Measurements from ENCODE around the gene PLK3. TPM values are rescaled to one million over a fixed set of nuclear protein-coding genes. Genes with fewer than 3 reads are reported as not detected.
"Not testable (repeated sequence)": the region's sequence is repeated elsewhere in the genome, so short reads cannot be mapped to it uniquely, and the experiment has no call there.

The PLK3 gene
- total RNA-seq, 4 donors from 2014 or later: 12.4 to 87.2 (median 16.3) TPM

- Histone ChIP-seq H3K27me3 (no peaks in the 10 kb centered on the region), H3K9me3 (no peaks in the 10 kb centered on the region), H3K4me1 (peaks cover 3 to 23% (median 12%) of the 10 kb centered on the region in 4 donors), H3K36me3 (no peaks in the 10 kb centered on the region), H3K27ac (no peak overlapping the region), H3K4me3 (no peak overlapping the region)
- no peak for TF ChIP-seq POLR2A (IDR thresholded peaks at IDR 0.05)
- no peak for TF ChIP-seq EP300 (IDR thresholded peaks at IDR 0.05; ENCODE audit: low read depth)
- TF ChIP-seq POLR2AphosphoS5 (IDR thresholded peaks at IDR 0.05): no peak
- no peak for TF ChIP-seq CTCF (IDR thresholded peaks at IDR 0.05)
- intact Hi-C loops (cut with DNase I; ENCODE audit: low total_unique reads): no loop called here
- 86% methylated on average over 6 of the region's 6 CpGs; no CpG with 5 or more reads in 1 of the 2 donors for WGBS, 2 donors (ENCODE audit: low coverage in 1 of 2)
- no peak for DNase-seq
- in situ Hi-C loops (cut with MboI; ENCODE audit: low pct_ligation_motif_present in 1 of 4, low pct_unique_long_range_greater_than_20kb in 1 of 4, low sequenced_read_pairs in 3 of 4): no loop called here
Measured at GRCh38 chr1:44822131-44822701, 22.0 kb downstream of the PLK3 start.

- Histone ChIP-seq H3K27ac (no peak overlapping the region), H3K4me1 (peaks cover 3 to 23% (median 12%) of the 10 kb centered on the region in 4 donors), H3K27me3 (no peaks in the 10 kb centered on the region), H3K9me3 (no peaks in the 10 kb centered on the region), H3K36me3 (no peaks in the 10 kb centered on the region), H3K4me3 (no peak overlapping the region)
- peak; percentile 13 for DNase-seq
- in situ Hi-C loops (cut with MboI; ENCODE audit: low pct_ligation_motif_present in 1 of 4, low pct_unique_long_range_greater_than_20kb in 1 of 4, low sequenced_read_pairs in 3 of 4): no loop called here
- 80% methylated on average over 15 of the region's 15 CpGs; no CpG with 5 or more reads in 1 of the 2 donors for whole genome bisulfite sequencing, 2 donors (ENCODE audit: low coverage in 1 of 2)
- TF ChIP-seq POLR2AphosphoS5 (IDR thresholded peaks at IDR 0.05) (no peak), POLR2A (IDR thresholded peaks at IDR 0.05) (no peak), EP300 (IDR thresholded peaks at IDR 0.05; ENCODE audit: low read depth) (no peak), CTCF (IDR thresholded peaks at IDR 0.05) (no peak)
- intact Hi-C loops (cut with DNase I; ENCODE audit: low total_unique reads): no loop called here
Measured at GRCh38 chr1:44822981-44823451, 22.8 kb downstream of the PLK3 start.

- DNase-seq; H3K27me3 ChIP-seq; in situ Hi-C loops (cut with MboI; ENCODE audit: low pct_ligation_motif_present in 1 of 4, low pct_unique_long_range_greater_than_20kb in 1 of 4, low sequenced_read_pairs in 3 of 4); H3K9me3 ChIP-seq; H3K27ac ChIP-seq; intact Hi-C loops (cut with DNase I; ENCODE audit: low total_unique reads); H3K4me3 ChIP-seq; H3K36me3 ChIP-seq: not testable (repeated sequence)
- 89 to 93% methylated on average over 4 to 6 of the region's 6 CpGs for WGBS, 2 donors (ENCODE audit: low coverage in 1 of 2)
- peaks cover under 1 to 13% (median 4%) of the 10 kb centered on the region in 4 donors for H3K4me1 ChIP-seq
Measured at GRCh38 chr1:44824392-44824791, 24.2 kb downstream of the PLK3 start.

- H3K27me3 ChIP-seq: no peaks in the 10 kb centered on the region
- intact Hi-C loops (cut with DNase I; ENCODE audit: low total_unique reads): no loop called here
- peak; percentile 30 for DNase-seq
- peak overlapping the region in 1 of 4 donors; percentile 14 for H3K27ac ChIP-seq
- TF ChIP-seq CTCF (IDR thresholded peaks at IDR 0.05): no peak
- no peak for TF ChIP-seq EP300 (IDR thresholded peaks at IDR 0.05; ENCODE audit: low read depth)
- TF ChIP-seq POLR2A (IDR thresholded peaks at IDR 0.05): no peak
- no peak for TF ChIP-seq POLR2AphosphoS5 (IDR thresholded peaks at IDR 0.05)
- no peak overlapping the region for H3K4me3 ChIP-seq
- H3K4me1 ChIP-seq: no peaks in the 10 kb centered on the region
- WGBS, 2 donors (ENCODE audit: low coverage in 1 of 2): 59% methylated on average over 23 of the region's 24 CpGs; no CpG with 5 or more reads in 1 of the 2 donors
- in situ Hi-C loops (cut with MboI; ENCODE audit: low pct_ligation_motif_present in 1 of 4, low pct_unique_long_range_greater_than_20kb in 1 of 4, low sequenced_read_pairs in 3 of 4): loop anchor here in 3 of 4 donors (25.0 kb wide), 3 partner anchors 186 to 661 kb away; partner anchors contain the start of genes HECTD3 (in 1 of the 3), TESK2 (in 1 of the 3) and UROD (in 1 of the 3)
- no peaks in the 10 kb centered on the region for H3K9me3 ChIP-seq
- no peaks in the 10 kb centered on the region for H3K36me3 ChIP-seq
Measured at GRCh38 chr1:44826375-44827196, 26.4 kb downstream of the PLK3 start.

Data from transverse colon (tissue), 4 donors.